K562 (cell line): ENCODE data around the gene KIR3DL2.
"Not testable (repeated sequence)": the region's sequence is repeated elsewhere in the genome, so short reads cannot be mapped to it uniquely, and the experiment has no call there.

Source experiments
- BHLHE40 ChIP-seq: IDR thresholded peaks from 2 replicates; pipeline ENCODE4 v1.6.1; 2011; ENCODE audit warnings: low read length, improper control_type of control experiment
- BRD4 ChIP-seq: fragments of 200-600 bp; sonication (generic); IDR thresholded peaks from 2 replicates; pipeline ENCODE4 v1.6.1; 2017; ENCODE audit warnings: inconsistent platforms
- CBFA2T3 ChIP-seq: fragments of 450-650 bp; IDR thresholded peaks from 2 replicates; pipeline ENCODE4 v1.6.1; 2017
- CTCF ChIP-seq, 3 experiments: IDR thresholded peaks in 2 of 3; conservative IDR thresholded peaks in 1 of 3; 2 replicates each; pipeline ENCODE4 v1.5.1; 2011 to 2012; ENCODE audit warnings: low read length in 3 of 3, mild to moderate bottlenecking in 3 of 3, control low read depth in 2 of 3, improper control_type of control experiment in 1 of 3, inconsistent platforms in 1 of 3, low read depth in 1 of 3, mixed read lengths in 1 of 3, moderate library complexity in 1 of 3; ENCODE audit not compliant: insufficient read depth in 2 of 3
- EZH2 ChIP-seq: IDR thresholded peaks from 2 replicates; pipeline ENCODE4 v1.6.1; 2012; ENCODE audit warnings: low read depth, mild to moderate bottlenecking, inconsistent platforms, low read length, borderline replicate concordance
- ILK ChIP-seq: fragments of 450-650 bp; IDR thresholded peaks from 2 replicates; pipeline ENCODE4 v1.6.1; 2016; ENCODE audit warnings: missing genetic modification characterization, low read depth, mild to moderate bottlenecking, missing compliant biosample characterization, moderate library complexity, borderline replicate concordance
- JUN ChIP-seq, 2 experiments: sonication (generic) in 1 of 2; formaldehyde crosslinking in 1 of 2; IDR thresholded peaks; 2 replicates each; pipeline versions ENCODE4 v1.6.1 to v1.8.0; 2012 to 2022; ENCODE audit warnings: borderline replicate concordance in 2 of 2, mild to moderate bottlenecking in 2 of 2, improper control_type of control experiment in 1 of 2, low read depth in 1 of 2, low read length in 1 of 2, missing genetic modification reagents in 1 of 2
- L3MBTL2 ChIP-seq: fragments of 450-650 bp; IDR thresholded peaks from 2 replicates; pipeline ENCODE4 v1.6.1; 2016; ENCODE audit warnings: mild to moderate bottlenecking, moderate library complexity
- MGA ChIP-seq: fragments of 450-650 bp; IDR thresholded peaks from 2 replicates; pipeline ENCODE4 v1.6.1; 2016; ENCODE audit warnings: mild to moderate bottlenecking, moderate library complexity
- POLR2AphosphoS5 ChIP-seq: IDR thresholded peaks from 2 replicates; pipeline ENCODE4 v1.6.1; 2011; ENCODE audit warnings: mild to moderate bottlenecking, low read depth, low read length, moderate library complexity; ENCODE audit not compliant: control insufficient read depth, insufficient read depth
- TEAD4 ChIP-seq, 2 experiments: sonication (generic) in 1 of 2; formaldehyde crosslinking in 1 of 2; IDR thresholded peaks; 2 replicates each; pipeline versions ENCODE4 v1.6.1 to v1.8.0; 2012 to 2022; ENCODE audit warnings: borderline replicate concordance in 1 of 2, inconsistent platforms in 1 of 2, low read length in 1 of 2, mild to moderate bottlenecking in 1 of 2, missing genetic modification reagents in 1 of 2
- U2AF1 ChIP-seq: fragments of 200-400 bp; formaldehyde crosslinking; optimal IDR thresholded peaks from 2 replicates; pipeline ENCODE3; 2017; ENCODE audit warnings: mild to moderate bottlenecking, low read depth, low read length, moderate library complexity
- USF2 ChIP-seq: sonication (generic); formaldehyde crosslinking; IDR thresholded peaks from 2 replicates; pipeline ENCODE4 v1.5.0; 2020; ENCODE audit warnings: missing genetic modification reagents
- ZNF780A ChIP-seq: fragments of 250-450 bp; sonication (Bioruptor Pico); IDR thresholded peaks from 2 replicates; pipeline ENCODE4 v1.5.0; 2021; ENCODE audit warnings: mild to moderate bottlenecking

- not testable (repeated sequence) for TF ChIP-seq BHLHE40; L3MBTL2; EZH2; TEAD4 (IDR thresholded peaks at IDR 0.05; ENCODE audit: low read length); TEAD4 (CRISPR knock-in tag; IDR thresholded peaks at IDR 0.05; ENCODE audit: borderline replicate concordance); CTCF (IDR thresholded peaks at IDR 0.05 in 2 of 3, conservative IDR thresholded peaks at IDR 0.05 in 1 of 3; ENCODE audit: insufficient read depth in 2 of 3, low read depth in 1 of 3, low read length in 3 of 3); CBFA2T3; ZNF780A; POLR2AphosphoS5; USF2 (CRISPR knock-in tag); ILK; U2AF1; BRD4; JUN (IDR thresholded peaks at IDR 0.05; ENCODE audit: borderline replicate concordance, low read depth, low read length); JUN (CRISPR knock-in tag; IDR thresholded peaks at IDR 0.05; ENCODE audit: borderline replicate concordance); MGA
Observed at GRCh38 chr19:54832496-54832895, 17.7 kb upstream of the KIR3DL2 start, which contains the start of gene KIR2DS4.
